ENCODE measurements around the gene DPP8. TPM values are rescaled to one million over a fixed set of nuclear protein-coding genes. Genes with fewer than 3 reads are reported as not detected.
A peak's percentile ranks its signal among the peaks of the same experiment; 100 is the strongest.

DPP8 gene
- total and polyA plus RNA-seq, 10 of the 15 experiments (the other 5 are each of a cell fraction or from before 2014, with no cell fraction given) = 12.0 to 30.6 (median 24.3) TPM

DNA sequence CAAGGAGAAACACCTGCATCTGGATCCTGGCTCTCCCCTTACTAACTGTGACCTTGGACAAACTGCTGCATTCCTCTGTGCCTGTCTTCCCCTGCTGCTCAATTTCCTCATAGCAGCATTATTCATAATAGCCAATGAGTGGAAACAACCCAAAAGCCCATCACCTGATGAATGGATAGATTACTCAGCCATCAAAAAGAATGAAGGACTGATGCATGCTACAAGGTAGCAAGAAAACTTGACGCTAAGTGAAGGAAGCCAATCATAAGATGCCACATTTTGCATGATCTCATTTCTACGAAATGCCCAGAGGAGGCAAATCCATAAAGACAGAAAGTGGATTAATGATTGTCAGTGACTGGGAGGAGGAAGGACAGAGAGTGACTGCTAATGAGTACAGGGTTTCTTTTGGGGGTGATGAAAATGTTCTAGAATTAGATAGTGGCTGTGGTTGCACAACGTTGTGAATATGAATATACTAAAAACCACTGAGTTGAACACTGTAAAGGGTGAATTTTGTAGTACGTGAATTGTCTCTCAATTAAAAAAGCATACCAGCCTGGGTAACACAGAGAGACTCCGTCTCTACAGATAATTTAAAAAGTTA, 105.9 kb downstream of the DPP8 start (continued):
- TF ChIP-seq PKNOX1 (IDR thresholded peaks at IDR 0.05) = peak; percentile 49; the same call in 1 of the 2 replicates
- TF ChIP-seq HCFC1 (IDR thresholded peaks at IDR 0.05; ENCODE audit: low read length) = no peak
- no peak for TF ChIP-seq SIX5 (IDR thresholded peaks at IDR 0.05; ENCODE audit: low read depth, low read length, severe bottlenecking)
- TF ChIP-seq BCL3 (IDR thresholded peaks at IDR 0.05; ENCODE audit: borderline replicate concordance, insufficient read depth, low read depth, low read length, poor library complexity, severe bottlenecking) = no peak
- no peak for TF ChIP-seq ATF2 (IDR thresholded peaks at IDR 0.05; ENCODE audit: low read length)
- peak; percentile 26; the same call in 1 of the 2 replicates for TF ChIP-seq BCL11A (IDR thresholded peaks at IDR 0.05; ENCODE audit: low read depth, low read length)
- no peak for TF ChIP-seq JUNB (IDR thresholded peaks at IDR 0.05)
- TF ChIP-seq MTA3 (IDR thresholded peaks at IDR 0.05; ENCODE audit: borderline replicate concordance, low read length) = no peak
- no peak for TF ChIP-seq SPI1 (IDR thresholded peaks at IDR 0.05; ENCODE audit: borderline replicate concordance, insufficient read depth, low read depth, low read length)
- TF ChIP-seq ELK1 (IDR thresholded peaks at IDR 0.05; ENCODE audit: low read depth, low read length) = no peak
- TF ChIP-seq CBX3 (IDR thresholded peaks at IDR 0.05; ENCODE audit: borderline replicate concordance, low read depth) = no peak
- TF ChIP-seq STAT1 (conservative IDR thresholded peaks at IDR 0.05) = no peak
- TF ChIP-seq POU2F2 (IDR thresholded peaks at IDR 0.05; ENCODE audit: borderline replicate concordance, low read depth, low read length) = no peak
- no peak for TF ChIP-seq BMI1 (IDR thresholded peaks at IDR 0.05; ENCODE audit: borderline replicate concordance)
- TF ChIP-seq, protein P1, sequence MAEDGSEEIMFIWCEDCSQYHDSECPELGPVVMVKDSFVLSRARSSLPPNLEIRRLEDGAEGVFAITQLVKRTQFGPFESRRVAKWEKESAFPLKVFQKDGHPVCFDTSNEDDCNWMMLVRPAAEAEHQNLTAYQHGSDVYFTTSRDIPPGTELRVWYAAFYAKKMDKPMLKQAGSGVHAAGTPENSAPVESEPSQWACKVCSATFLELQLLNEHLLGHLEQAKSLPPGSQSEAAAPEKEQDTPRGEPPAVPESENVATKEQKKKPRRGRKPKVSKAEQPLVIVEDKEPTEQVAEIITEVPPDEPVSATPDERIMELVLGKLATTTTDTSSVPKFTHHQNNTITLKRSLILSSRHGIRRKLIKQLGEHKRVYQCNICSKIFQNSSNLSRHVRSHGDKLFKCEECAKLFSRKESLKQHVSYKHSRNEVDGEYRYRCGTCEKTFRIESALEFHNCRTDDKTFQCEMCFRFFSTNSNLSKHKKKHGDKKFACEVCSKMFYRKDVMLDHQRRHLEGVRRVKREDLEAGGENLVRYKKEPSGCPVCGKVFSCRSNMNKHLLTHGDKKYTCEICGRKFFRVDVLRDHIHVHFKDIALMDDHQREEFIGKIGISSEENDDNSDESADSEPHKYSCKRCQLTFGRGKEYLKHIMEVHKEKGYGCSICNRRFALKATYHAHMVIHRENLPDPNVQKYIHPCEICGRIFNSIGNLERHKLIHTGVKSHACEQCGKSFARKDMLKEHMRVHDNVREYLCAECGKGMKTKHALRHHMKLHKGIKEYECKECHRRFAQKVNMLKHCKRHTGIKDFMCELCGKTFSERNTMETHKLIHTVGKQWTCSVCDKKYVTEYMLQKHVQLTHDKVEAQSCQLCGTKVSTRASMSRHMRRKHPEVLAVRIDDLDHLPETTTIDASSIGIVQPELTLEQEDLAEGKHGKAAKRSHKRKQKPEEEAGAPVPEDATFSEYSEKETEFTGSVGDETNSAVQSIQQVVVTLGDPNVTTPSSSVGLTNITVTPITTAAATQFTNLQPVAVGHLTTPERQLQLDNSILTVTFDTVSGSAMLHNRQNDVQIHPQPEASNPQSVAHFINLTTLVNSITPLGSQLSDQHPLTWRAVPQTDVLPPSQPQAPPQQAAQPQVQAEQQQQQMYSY (CRISPR knock-in tag; IDR thresholded peaks at IDR 0.05) = no peak
- peak; percentile 17; the same call in 1 of the 2 replicates for TF ChIP-seq JUND (IDR thresholded peaks at IDR 0.05; ENCODE audit: low read depth, low read length)
- no peak for TF ChIP-seq TBL1XR1 (IDR thresholded peaks at IDR 0.05; ENCODE audit: low read depth, low read length)
- TF ChIP-seq EP300 (IDR thresholded peaks at IDR 0.05; ENCODE audit: borderline replicate concordance in 1 of 2, control insufficient read depth in 1 of 2, low read depth in 2 of 2, low read length in 2 of 2) = peak; percentile 12 to 35; a peak in 1 of 4 replicates
- no peak for TF ChIP-seq SMAD1 (IDR thresholded peaks at IDR 0.05; ENCODE audit: low read depth, partially characterized antibody)
- TF ChIP-seq CEBPB (IDR thresholded peaks at IDR 0.05; ENCODE audit: borderline replicate concordance in 1 of 2, low read depth in 2 of 2, low read length in 2 of 2) = no peak
- peak; percentile 65 for TF ChIP-seq ATF7 (IDR thresholded peaks at IDR 0.05; ENCODE audit: low read depth)
